Tibial nerve (tissue), 4 donors: ENCODE results near the gene QKI. TPM values are rescaled to one million over a fixed set of nuclear protein-coding genes. Genes with fewer than 3 reads are reported as not detected.
"Not testable (repeated sequence)": the region's sequence is repeated elsewhere in the genome, so short reads cannot be mapped to it uniquely, and the experiment has no call there.

Source experiments
- DNase-seq, 2 donors: peaks; one replicate each; pipeline ENCODE4 v3.0.0-alpha.2; 2019; ENCODE audit warnings: low spot score in 2 of 2
- H3K27ac ChIP-seq, 4 donors: fragments of 200-600 bp; sonication (generic) in 3 of 4; one replicate each; pipeline ENCODE4 v1.5.1; 2017 to 2019; ENCODE audit warnings: mild to moderate bottlenecking in 1 of 4
- H3K27me3 ChIP-seq, 2 donors: fragments of 200-600 bp; sonication (generic) in 1 of 2; one replicate each; pipeline versions ENCODE4 v1.5.1 to v1.6.0; 2017 to 2019
- H3K36me3 ChIP-seq, 3 donors: fragments of 200-600 bp; sonication (generic); one replicate each; pipeline ENCODE4 v1.5.1; 2018 to 2019
- H3K4me1 ChIP-seq, 4 donors: fragments of 200-600 bp; sonication (generic) in 3 of 4; one replicate each; pipeline ENCODE4 v1.5.1; 2017 to 2019
- H3K4me3 ChIP-seq, 4 donors: fragments of 200-600 bp; sonication (generic) in 3 of 4; one replicate each; pipeline ENCODE4 v1.5.1; 2017 to 2019; ENCODE audit warnings: mild to moderate bottlenecking in 1 of 4, moderate library complexity in 1 of 4
- H3K9me3 ChIP-seq, 4 donors: fragments of 200-600 bp; sonication (generic) in 3 of 4; one replicate each; pipeline ENCODE4 v1.5.1; 2017 to 2019
- EP300 ChIP-seq, 2 donors: sonication (generic); formaldehyde crosslinking; IDR thresholded peaks; one replicate each; pipeline ENCODE4 v1.6.1; 2017; ENCODE audit warnings: antibody characterized with exemption in 2 of 2, mild to moderate bottlenecking in 1 of 2
- POLR2A ChIP-seq, 2 donors: fragments of 450-650 bp; IDR thresholded peaks; one replicate each; pipeline ENCODE4 v1.6.1; 2017; ENCODE audit warnings: antibody characterized with exemption in 2 of 2, mild to moderate bottlenecking in 2 of 2, moderate library complexity in 2 of 2
- WGBS, 2 donors: methylation state at CpG; one replicate each; pipeline ENCODE4 v1.1.5; 2018; 5-methylcytosine and 5-hydroxymethylcytosine counted together
- total RNA-seq, 4 donors: library from RNA; depleted of rRNA; stranded (reverse); fragments of >200 nt; gene quantifications; one replicate each; pipeline ENCODE4 v1.1.0, GENCODE V29; 2016
- TF ChIP-seq, protein P1 (sequence below), 5 experiments: fragments of 200-600 bp in 3 of 5; fragments of 450-650 bp in 2 of 5; sonication (generic) in 3 of 5; IDR thresholded peaks; one replicate each; pipeline ENCODE4 v1.5.1; 2016 to 2019; ENCODE audit warnings: antibody characterized with exemption in 5 of 5, mild to moderate bottlenecking in 3 of 5, moderate library complexity in 2 of 5

The QKI gene
- total RNA-seq, 4 donors from 2014 or later: 365 to 570 (median 511) TPM

DNA sequence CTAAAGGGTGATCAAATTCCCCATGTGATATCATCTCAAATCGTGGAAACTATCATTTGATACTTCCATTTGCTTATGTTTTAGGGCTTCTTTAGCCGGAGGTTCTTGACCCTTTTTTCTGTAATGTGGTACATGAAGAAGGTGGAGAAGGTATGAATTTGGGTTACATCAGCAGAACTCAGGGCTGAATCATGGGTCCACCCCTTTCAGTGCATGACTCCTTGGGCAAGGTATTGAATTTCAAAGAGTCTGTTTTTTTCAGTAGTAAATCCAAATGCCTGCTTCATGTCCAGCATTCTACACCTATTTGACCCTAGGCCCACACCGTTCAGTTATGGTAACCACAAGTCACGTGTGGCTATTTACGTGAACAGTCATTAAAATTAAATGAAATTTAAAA, 30.6 kb upstream of the QKI start:
- H3K4me3 ChIP-seq: no peak overlapping the region
- H3K36me3 ChIP-seq: no peaks in the 10 kb centered on the region
- no peak overlapping the region for H3K27ac ChIP-seq
- TF ChIP-seq, protein P1, sequence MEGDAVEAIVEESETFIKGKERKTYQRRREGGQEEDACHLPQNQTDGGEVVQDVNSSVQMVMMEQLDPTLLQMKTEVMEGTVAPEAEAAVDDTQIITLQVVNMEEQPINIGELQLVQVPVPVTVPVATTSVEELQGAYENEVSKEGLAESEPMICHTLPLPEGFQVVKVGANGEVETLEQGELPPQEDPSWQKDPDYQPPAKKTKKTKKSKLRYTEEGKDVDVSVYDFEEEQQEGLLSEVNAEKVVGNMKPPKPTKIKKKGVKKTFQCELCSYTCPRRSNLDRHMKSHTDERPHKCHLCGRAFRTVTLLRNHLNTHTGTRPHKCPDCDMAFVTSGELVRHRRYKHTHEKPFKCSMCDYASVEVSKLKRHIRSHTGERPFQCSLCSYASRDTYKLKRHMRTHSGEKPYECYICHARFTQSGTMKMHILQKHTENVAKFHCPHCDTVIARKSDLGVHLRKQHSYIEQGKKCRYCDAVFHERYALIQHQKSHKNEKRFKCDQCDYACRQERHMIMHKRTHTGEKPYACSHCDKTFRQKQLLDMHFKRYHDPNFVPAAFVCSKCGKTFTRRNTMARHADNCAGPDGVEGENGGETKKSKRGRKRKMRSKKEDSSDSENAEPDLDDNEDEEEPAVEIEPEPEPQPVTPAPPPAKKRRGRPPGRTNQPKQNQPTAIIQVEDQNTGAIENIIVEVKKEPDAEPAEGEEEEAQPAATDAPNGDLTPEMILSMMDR (IDR thresholded peaks at IDR 0.05): no peak
- no peak for TF ChIP-seq POLR2A (IDR thresholded peaks at IDR 0.05)
- TF ChIP-seq EP300 (IDR thresholded peaks at IDR 0.05): no peak
- peaks cover 0 to 19% (median 3%) of the 10 kb centered on the region in 4 donors for H3K4me1 ChIP-seq
- no peaks in the 10 kb centered on the region for H3K27me3 ChIP-seq
- WGBS, 2 donors: 93% methylated on average over 5 of the region's 5 CpGs
- H3K9me3 ChIP-seq: no peaks in the 10 kb centered on the region
- no peak for DNase-seq

DNA sequence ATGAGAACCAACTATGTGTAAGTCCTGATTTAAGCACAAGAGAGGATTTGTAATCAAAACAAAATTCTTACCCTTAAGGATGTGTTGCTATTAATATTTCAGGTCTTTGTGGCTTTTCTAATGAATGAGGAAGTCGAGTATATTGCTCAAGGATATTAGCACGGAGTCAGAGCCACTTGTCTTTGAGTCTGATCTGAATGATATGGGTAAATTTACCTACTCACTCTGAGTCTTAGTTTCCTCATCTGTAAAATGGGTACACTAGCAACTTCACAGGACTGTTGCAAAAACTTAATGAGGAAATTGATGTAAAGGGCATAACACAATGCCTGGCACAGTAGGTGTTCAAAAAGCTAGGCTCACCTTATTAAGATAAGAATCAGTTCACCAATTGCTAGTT, 30.0 kb upstream of the QKI start:
- no peak overlapping the region for H3K4me3 ChIP-seq
- 70 to 93% methylated on average over 2 of the region's 2 CpGs for WGBS, 2 donors

DNA sequence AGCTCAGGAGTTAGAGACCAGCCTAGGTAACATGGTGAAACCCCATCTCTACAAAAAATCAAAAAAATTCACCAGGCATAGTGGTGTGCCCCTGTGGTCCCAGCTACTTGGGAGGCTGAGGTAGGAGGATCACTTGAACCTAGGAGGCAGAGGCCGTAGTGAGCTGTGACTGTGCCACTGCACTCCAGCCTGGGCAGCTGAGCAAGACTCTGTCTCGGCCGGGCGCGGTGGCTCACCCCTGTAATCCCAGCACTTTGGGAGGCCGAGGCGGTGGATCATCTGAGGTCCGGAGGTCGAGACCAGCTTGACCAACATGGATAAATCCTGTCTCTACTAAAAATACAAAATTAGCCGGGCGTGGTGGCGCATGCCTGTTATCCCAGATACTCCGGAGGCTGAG, 29.0 kb upstream of the QKI start:
- H3K27ac ChIP-seq, H3K27me3 ChIP-seq, H3K9me3 ChIP-seq, H3K36me3 ChIP-seq, DNase-seq, H3K4me3 ChIP-seq: not testable (repeated sequence)
- H3K4me1 ChIP-seq: peaks cover 0 to 19% (median 3%) of the 10 kb centered on the region in 4 donors
- 95 to 97% methylated on average over 12 to 13 of the region's 13 CpGs for WGBS, 2 donors

More for the DNA sequence above, 30.0 kb upstream of the QKI start:
- no peak for DNase-seq
- H3K36me3 ChIP-seq: no peaks in the 10 kb centered on the region
- no peak overlapping the region for H3K27ac ChIP-seq
- no peaks in the 10 kb centered on the region for H3K27me3 ChIP-seq
- TF ChIP-seq POLR2A (IDR thresholded peaks at IDR 0.05) (no peak), EP300 (IDR thresholded peaks at IDR 0.05) (no peak)
- TF ChIP-seq, protein P1 (IDR thresholded peaks at IDR 0.05): no peak
- H3K4me1 ChIP-seq: peaks cover 0 to 19% (median 3%) of the 10 kb centered on the region in 4 donors
- no peaks in the 10 kb centered on the region for H3K9me3 ChIP-seq

DNA sequence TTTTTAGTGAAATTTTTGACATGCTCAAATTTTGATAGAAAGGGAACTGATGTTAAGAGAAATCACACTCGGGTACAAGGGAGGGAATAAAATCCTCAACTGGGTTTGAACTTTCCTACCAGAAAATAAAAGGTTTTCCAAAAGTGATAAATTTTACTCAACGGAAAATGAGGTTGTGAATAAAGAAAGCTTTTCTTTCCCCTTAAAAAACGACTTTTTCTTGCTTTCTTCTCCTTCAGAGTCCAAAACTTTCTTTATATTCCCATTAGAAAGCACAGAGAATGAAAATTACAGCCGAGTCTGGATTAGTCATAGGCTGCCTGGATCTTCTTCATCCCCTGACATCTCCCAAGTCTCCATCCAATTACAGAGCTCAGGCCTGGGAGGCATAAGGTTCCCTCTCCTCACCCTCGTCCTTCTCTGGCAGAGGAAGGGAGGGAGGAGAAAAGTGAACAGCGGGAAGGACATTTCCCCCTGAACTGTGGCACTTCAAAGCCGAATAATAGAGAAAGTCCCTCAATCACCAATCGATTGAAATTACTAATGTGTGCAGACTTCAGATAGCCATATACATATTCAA, 28.1 kb upstream of the QKI start:
- no peaks in the 10 kb centered on the region for H3K27me3 ChIP-seq
- no peak overlapping the region for H3K4me3 ChIP-seq
- no peak for DNase-seq
- H3K27ac ChIP-seq: peak overlapping the region in 1 of 4 donors; percentile 51
- H3K4me1 ChIP-seq: peaks cover 0 to 15% (median 3%) of the 10 kb centered on the region in 4 donors
- H3K36me3 ChIP-seq: no peaks in the 10 kb centered on the region
- no peaks in the 10 kb centered on the region for H3K9me3 ChIP-seq
- TF ChIP-seq POLR2A (IDR thresholded peaks at IDR 0.05) (no peak), EP300 (IDR thresholded peaks at IDR 0.05) (no peak)
- TF ChIP-seq, protein P1 (IDR thresholded peaks at IDR 0.05): no peak
- 40 to 42% methylated on average over 8 of the region's 8 CpGs for WGBS, 2 donors

DNA sequence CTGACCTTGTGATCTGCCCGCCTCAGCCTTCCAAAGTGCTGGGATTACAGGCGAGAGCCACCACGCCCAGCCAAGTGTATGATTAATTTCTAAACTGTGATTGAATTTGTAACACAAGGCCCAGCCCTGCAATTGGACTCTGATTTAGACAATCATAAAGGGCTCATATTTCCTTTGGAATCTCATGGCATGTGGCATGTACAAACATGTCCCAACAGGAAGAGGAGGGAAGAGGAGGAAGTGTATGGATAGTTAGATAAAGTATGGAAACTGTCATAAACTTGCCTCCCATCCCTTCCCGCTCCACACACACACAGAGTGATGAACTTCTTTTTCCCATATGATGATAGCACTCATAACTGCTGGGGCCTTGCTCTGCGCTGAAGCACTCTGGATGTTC, 27.2 kb upstream of the QKI start:
- WGBS, 2 donors: 89 to 96% methylated on average over 5 of the region's 5 CpGs

More for the DNA sequence above, 27.2 kb upstream of the QKI start:
- H3K27ac ChIP-seq: no peak overlapping the region
- no peaks in the 10 kb centered on the region for H3K27me3 ChIP-seq
- DNase-seq: no peak
- TF ChIP-seq, protein P1 (IDR thresholded peaks at IDR 0.05): no peak
- no peak for TF ChIP-seq EP300 (IDR thresholded peaks at IDR 0.05)
- TF ChIP-seq POLR2A (IDR thresholded peaks at IDR 0.05): no peak
- H3K4me1 ChIP-seq: peaks cover 0 to 21% (median 7%) of the 10 kb centered on the region in 4 donors
- H3K9me3 ChIP-seq: no peaks in the 10 kb centered on the region
- no peak overlapping the region for H3K4me3 ChIP-seq
- H3K36me3 ChIP-seq: no peaks in the 10 kb centered on the region
